Mammary epithelial cell (primary cell): Measurements from ENCODE around the gene CNTN3.

Experiments
- EZH2 ChIP-seq: IDR thresholded peaks from 2 replicates; pipeline ENCODE4 v1.6.1; 2012; ENCODE audit warnings: low read length, inconsistent platforms, borderline replicate concordance
- TF ChIP-seq, protein P1 (sequence below), 2 donors: IDR thresholded peaks in 1 of 2; conservative IDR thresholded peaks in 1 of 2; 2 replicates each; pipeline ENCODE4 v1.5.1; 2011 to 2012; ENCODE audit warnings: inconsistent platforms in 2 of 2, low read length in 2 of 2, mild to moderate bottlenecking in 2 of 2, control low read depth in 1 of 2, low read depth in 1 of 2; ENCODE audit not compliant: insufficient read depth in 1 of 2; ENCODE audit errors: extremely low read depth in 1 of 2

DNA sequence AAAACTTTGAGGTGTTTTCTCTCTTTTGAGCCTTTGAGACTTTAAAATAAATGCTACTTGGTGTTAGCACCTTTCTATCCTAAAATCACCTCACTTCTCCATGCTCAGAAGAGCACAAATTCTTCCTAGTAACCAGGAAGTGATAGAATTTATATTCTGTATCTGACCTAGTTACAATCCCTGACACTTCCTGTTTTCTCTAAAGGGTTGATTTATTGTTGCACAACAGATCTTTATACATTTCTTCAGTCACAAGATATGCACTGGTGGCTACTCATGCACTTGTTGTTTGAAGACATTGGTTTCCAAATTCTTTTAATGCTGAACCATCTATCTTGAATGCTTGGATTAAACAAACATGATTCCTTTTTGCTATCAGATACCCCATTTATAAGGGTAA, 47.2 kb upstream of the CNTN3 start:
- TF ChIP-seq, protein P1, sequence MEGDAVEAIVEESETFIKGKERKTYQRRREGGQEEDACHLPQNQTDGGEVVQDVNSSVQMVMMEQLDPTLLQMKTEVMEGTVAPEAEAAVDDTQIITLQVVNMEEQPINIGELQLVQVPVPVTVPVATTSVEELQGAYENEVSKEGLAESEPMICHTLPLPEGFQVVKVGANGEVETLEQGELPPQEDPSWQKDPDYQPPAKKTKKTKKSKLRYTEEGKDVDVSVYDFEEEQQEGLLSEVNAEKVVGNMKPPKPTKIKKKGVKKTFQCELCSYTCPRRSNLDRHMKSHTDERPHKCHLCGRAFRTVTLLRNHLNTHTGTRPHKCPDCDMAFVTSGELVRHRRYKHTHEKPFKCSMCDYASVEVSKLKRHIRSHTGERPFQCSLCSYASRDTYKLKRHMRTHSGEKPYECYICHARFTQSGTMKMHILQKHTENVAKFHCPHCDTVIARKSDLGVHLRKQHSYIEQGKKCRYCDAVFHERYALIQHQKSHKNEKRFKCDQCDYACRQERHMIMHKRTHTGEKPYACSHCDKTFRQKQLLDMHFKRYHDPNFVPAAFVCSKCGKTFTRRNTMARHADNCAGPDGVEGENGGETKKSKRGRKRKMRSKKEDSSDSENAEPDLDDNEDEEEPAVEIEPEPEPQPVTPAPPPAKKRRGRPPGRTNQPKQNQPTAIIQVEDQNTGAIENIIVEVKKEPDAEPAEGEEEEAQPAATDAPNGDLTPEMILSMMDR (conservative IDR thresholded peaks at IDR 0.05 in 1 of 2, IDR thresholded peaks at IDR 0.05 in 1 of 2; ENCODE audit: extremely low read depth in 1 of 2, insufficient read depth in 1 of 2, low read depth in 1 of 2, low read length in 2 of 2): no peak
- no peak for TF ChIP-seq EZH2
